ENCODE measurements around the gene RALGPS1.

DNA sequence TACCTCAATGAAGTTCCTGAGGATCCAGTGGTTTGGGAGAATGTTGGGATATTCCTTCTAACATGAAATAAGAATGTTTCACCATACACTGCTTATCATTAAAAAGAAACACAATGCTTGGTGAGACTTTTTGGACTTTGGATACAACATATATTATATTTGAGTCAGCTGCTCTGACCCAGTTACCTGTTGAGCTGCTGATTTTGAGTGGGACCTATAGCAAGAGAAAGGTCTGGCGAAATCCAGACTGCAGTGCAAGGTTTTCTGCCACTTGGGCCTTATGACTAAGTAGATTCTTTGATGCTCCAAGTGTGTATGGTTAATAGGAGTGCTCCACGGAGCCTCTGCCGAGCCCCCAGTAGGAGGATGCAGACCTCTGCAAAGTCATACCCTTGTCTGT lies 10.0 kb upstream of the RALGPS1 start:
- TF ChIP-seq SUZ12 (IDR thresholded peaks at IDR 0.05): no peak
- no peak for TF ChIP-seq LEF1 (IDR thresholded peaks at IDR 0.05; ENCODE audit: borderline replicate concordance)
- no peak for TF ChIP-seq SP1 (IDR thresholded peaks at IDR 0.05)
- no peak for TF ChIP-seq BHLHE40 (IDR thresholded peaks at IDR 0.05; ENCODE audit: borderline replicate concordance)
- no peak for TF ChIP-seq ARNT (IDR thresholded peaks at IDR 0.05)
- TF ChIP-seq HDGF (IDR thresholded peaks at IDR 0.05; ENCODE audit: borderline replicate concordance): no peak

All from HEK293T (cell line).